ENCODE results near the gene LPP.

Gene LPP

GRCh38 chr3:188227442-188227841 lies 73.5 kb downstream of the LPP start:
- no peak for DNase-seq

- DNase-seq: no peak
Observed at GRCh38 chr3:188229177-188229576, 75.2 kb downstream of the LPP start.

GRCh38 chr3:188229726-188230125 lies 75.8 kb downstream of the LPP start:
- DNase-seq: no peak

GRCh38 chr3:188230962-188231361 lies 77.0 kb downstream of the LPP start:
- DNase-seq: no peak

- DNase-seq: no peak
Observed at GRCh38 chr3:188231456-188231855, 77.5 kb downstream of the LPP start.

GRCh38 chr3:188232656-188233055 lies 78.7 kb downstream of the LPP start:
- DNase-seq: no peak

- DNase-seq: no peak
Observed at GRCh38 chr3:188233320-188233719, 79.4 kb downstream of the LPP start.

GRCh38 chr3:188234132-188234531 lies 80.2 kb downstream of the LPP start:
- no peak for DNase-seq

- no peak for DNase-seq
Observed at GRCh38 chr3:188236271-188236670, 82.3 kb downstream of the LPP start.

- DNase-seq: no peak
Observed at GRCh38 chr3:188239035-188239434, 85.1 kb downstream of the LPP start.

- no peak for DNase-seq
Observed at GRCh38 chr3:188239577-188239976, 85.6 kb downstream of the LPP start.

GRCh38 chr3:188240189-188240981 lies 86.4 kb downstream of the LPP start:
- no peak for DNase-seq

- no peak for DNase-seq
Observed at GRCh38 chr3:188241072-188241471, 87.1 kb downstream of the LPP start.

- no peak for DNase-seq
Observed at GRCh38 chr3:188241883-188242282, 87.9 kb downstream of the LPP start.

GRCh38 chr3:188242436-188243123 lies 88.6 kb downstream of the LPP start:
- DNase-seq: no peak

- DNase-seq: no peak
Observed at GRCh38 chr3:188243124-188243795, 89.3 kb downstream of the LPP start.

GRCh38 chr3:188244395-188244861 lies 90.5 kb downstream of the LPP start:
- no peak for DNase-seq

- DNase-seq: no peak
Observed at GRCh38 chr3:188246905-188247304, 92.9 kb downstream of the LPP start.

- no peak for DNase-seq
Observed at GRCh38 chr3:188248036-188248561, 94.1 kb downstream of the LPP start.

- DNase-seq: no peak
Observed at GRCh38 chr3:188253123-188253793, 99.3 kb downstream of the LPP start.

GRCh38 chr3:188253800-188254452 lies 100.0 kb downstream of the LPP start:
- DNase-seq: no peak

- no peak for DNase-seq
Observed at GRCh38 chr3:188254520-188255070, 100.6 kb downstream of the LPP start.
